Astrocyte (in vitro differentiated cells and primary cell): ENCODE results near the gene TANGO2. TPM values are rescaled to one million over a fixed set of nuclear protein-coding genes. Genes with fewer than 3 reads are reported as not detected.
A peak's percentile ranks its signal among the peaks of the same experiment; 100 is the strongest.

Experiments used
- DNase-seq: peaks from one replicate; pipeline ENCODE4 v3.0.0-alpha.2; 2010; ENCODE audit warnings: low read depth
- FAIRE-seq: peaks from 2 replicates; lab custom pipeline; 2011; peaks lifted over from hg19 to GRCh38; lab: Jason Lieb, UNC
- H2AFZ ChIP-seq: 2 replicates; pipeline ENCODE4 v1.6.0; 2012; ENCODE audit warnings: low read depth, low read length, inconsistent platforms
- H3K27ac ChIP-seq: 2 replicates; pipeline ENCODE4 v1.5.1; 2011; ENCODE audit warnings: low read depth, low read length, inconsistent platforms
- H3K27me3 ChIP-seq: 2 replicates; pipeline ENCODE4 v1.6.0; 2011; ENCODE audit warnings: low read length, inconsistent platforms; ENCODE audit not compliant: insufficient read depth
- H3K36me3 ChIP-seq: 2 replicates; pipeline ENCODE4 v1.5.1; 2011; ENCODE audit warnings: low read length, inconsistent platforms; ENCODE audit not compliant: insufficient read depth
- H3K4me1 ChIP-seq: 2 replicates; pipeline ENCODE4 v1.5.1; 2011; ENCODE audit warnings: low read length, inconsistent platforms; ENCODE audit not compliant: insufficient read depth
- H3K4me2 ChIP-seq: 2 replicates; pipeline ENCODE4 v1.6.0; 2012; ENCODE audit warnings: low read length, inconsistent platforms
- H3K4me3 ChIP-seq: 2 replicates; pipeline ENCODE4 v1.5.1; 2011; ENCODE audit warnings: low read depth, mild to moderate bottlenecking, low read length, inconsistent platforms; ENCODE audit not compliant: insufficient read depth
- H3K79me2 ChIP-seq: 2 replicates; pipeline ENCODE4 v1.6.0; 2012; ENCODE audit warnings: mild to moderate bottlenecking, low read length, inconsistent platforms; ENCODE audit not compliant: insufficient read depth
- H3K9ac ChIP-seq: 2 replicates; pipeline ENCODE4 v1.6.0; 2012; ENCODE audit warnings: mild to moderate bottlenecking, low read length, inconsistent platforms
- H3K9me3 ChIP-seq: 2 replicates; pipeline ENCODE4 v1.5.1; 2012; ENCODE audit warnings: low read depth, mild to moderate bottlenecking, low read length, inconsistent platforms; ENCODE audit not compliant: insufficient read depth
- H4K20me1 ChIP-seq: 2 replicates; pipeline ENCODE4 v1.6.0; 2012; ENCODE audit warnings: low read length, inconsistent platforms; ENCODE audit not compliant: insufficient read depth
- H3K27ac Mint-ChIP-seq: one replicate; pipeline ENCODE4 v1.8.0; 2021; ENCODE audit warnings: mild to moderate bottlenecking, mixed read lengths; ENCODE audit not compliant: unreplicated experiment
- H3K27me3 Mint-ChIP-seq: one replicate; pipeline ENCODE4 v1.8.0; 2021; ENCODE audit warnings: low read depth, mixed read lengths; ENCODE audit not compliant: unreplicated experiment
- H3K36me3 Mint-ChIP-seq: one replicate; pipeline ENCODE4 v1.8.0; 2021; ENCODE audit warnings: low read depth, mixed read lengths; ENCODE audit not compliant: unreplicated experiment
- H3K4me1 Mint-ChIP-seq: one replicate; pipeline ENCODE4 v1.8.0; 2021; ENCODE audit warnings: low read depth, mixed read lengths; ENCODE audit not compliant: unreplicated experiment
- H3K4me3 Mint-ChIP-seq: one replicate; pipeline ENCODE4 v1.8.0; 2021; ENCODE audit warnings: mild to moderate bottlenecking, moderate library complexity, mixed read lengths; ENCODE audit not compliant: unreplicated experiment
- H3K9me3 Mint-ChIP-seq: one replicate; pipeline ENCODE4 v1.8.0; 2021; ENCODE audit warnings: mild to moderate bottlenecking, mixed read lengths; ENCODE audit not compliant: unreplicated experiment
- CTCF ChIP-seq: IDR thresholded peaks from 2 replicates; pipeline ENCODE4 v1.5.1; 2011; ENCODE audit warnings: low read depth, mild to moderate bottlenecking, inconsistent platforms, low read length, moderate library complexity; ENCODE audit not compliant: insufficient read depth
- EZH2 ChIP-seq: IDR thresholded peaks from 2 replicates; pipeline ENCODE4 v1.6.1; 2012; ENCODE audit warnings: mild to moderate bottlenecking, low read length, inconsistent platforms; ENCODE audit not compliant: insufficient read depth
- total RNA-seq: library from RNA; stranded (reverse); gene quantifications from 2 replicates; pipeline ENCODE4 v1.2.1, GENCODE V29; 2021

TANGO2 gene
- total RNA-seq, 1 donor from 2014 or later: 28.0 TPM

- Mint-ChIP-seq H3K4me1 (peaks cover 32% of the 10 kb centered on the region), H3K36me3 (no peaks in the 10 kb centered on the region), H3K4me3 (peak within 1 kb of the TSS; percentile 96), H3K9me3 (no peaks in the 10 kb centered on the region), H3K27ac (peak within 1 kb of the TSS; percentile 92), H3K27me3 (no peaks in the 10 kb centered on the region)
- Histone ChIP-seq H3K27ac (peak within 1 kb of the TSS; percentile 89), H4K20me1 (peaks cover 35% of the 10 kb centered on the region), H3K36me3 (no peaks in the 10 kb centered on the region), H3K79me2 (peaks cover 45% of the 10 kb centered on the region), H3K27me3 (no peaks in the 10 kb centered on the region), H3K4me2 (peak within 1 kb of the TSS; percentile 91), H3K4me1 (peaks cover 17% of the 10 kb centered on the region), H3K4me3 (peak within 1 kb of the TSS; percentile 97), H3K9me3 (no peaks in the 10 kb centered on the region), H2AFZ (peak within 1 kb of the TSS; percentile 52), H3K9ac (peak within 1 kb of the TSS; percentile 93)
- no peak for FAIRE-seq
- TF ChIP-seq CTCF (no peak), EZH2 (no peak)
- peak; percentile 83 for DNase-seq
These were observed 59.0 kb downstream of the TANGO2 start, which contains the start of gene DGCR8 for GRCh38 chr22:20079745-20080444. Gene DGCR8, plus strand, starts transcription at chr22:20080241. Its CDS starts 5,723 bp downstream, at chr22:20085964.

- FAIRE-seq (no peak), DNase-seq (peak; percentile 16)
- TF ChIP-seq CTCF (no peak), EZH2 (no peak)
- Mint-ChIP-seq H3K36me3 (no peaks in the 10 kb centered on the region), H3K27ac (peak overlapping the region; percentile 92), H3K4me3 (peak overlapping the region; percentile 96), H3K27me3 (no peaks in the 10 kb centered on the region), H3K9me3 (no peaks in the 10 kb centered on the region), H3K4me1 (peaks cover 32% of the 10 kb centered on the region)
- Histone ChIP-seq H4K20me1 (peaks cover 40% of the 10 kb centered on the region), H3K27me3 (no peaks in the 10 kb centered on the region), H3K4me3 (peak overlapping the region; percentile 97), H3K4me1 (peaks cover 17% of the 10 kb centered on the region), H3K4me2 (peak overlapping the region; percentile 91), H2AFZ (no peak overlapping the region), H3K9me3 (no peaks in the 10 kb centered on the region), H3K27ac (peak overlapping the region; percentile 89), H3K36me3 (no peaks in the 10 kb centered on the region), H3K9ac (peak overlapping the region; percentile 93), H3K79me2 (peaks cover 50% of the 10 kb centered on the region)
These were observed 59.5 kb downstream of the TANGO2 start for GRCh38 chr22:20080445-20080775.
